ENCODE data around the gene CDC7.

DNA sequence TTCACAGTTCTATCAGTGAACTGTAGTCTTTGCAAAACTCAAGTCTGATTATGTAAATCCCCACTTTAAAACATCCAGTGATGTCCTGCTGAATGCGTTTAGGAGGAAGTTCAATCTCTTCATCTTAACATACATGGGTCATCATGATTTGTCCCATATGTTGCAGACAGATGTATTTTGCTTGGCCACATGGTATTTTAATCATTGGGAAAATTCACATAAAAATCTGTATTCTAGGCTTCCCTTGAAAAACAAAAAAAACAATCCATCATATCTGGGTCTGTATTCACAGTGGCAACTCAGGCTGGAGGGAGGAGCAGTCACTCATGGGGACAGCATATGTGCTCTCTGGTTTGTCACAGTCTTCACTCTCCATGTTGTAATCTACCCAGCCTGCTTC lies 44.8 kb upstream of the CDC7 start:
- TF ChIP-seq, protein P1, sequence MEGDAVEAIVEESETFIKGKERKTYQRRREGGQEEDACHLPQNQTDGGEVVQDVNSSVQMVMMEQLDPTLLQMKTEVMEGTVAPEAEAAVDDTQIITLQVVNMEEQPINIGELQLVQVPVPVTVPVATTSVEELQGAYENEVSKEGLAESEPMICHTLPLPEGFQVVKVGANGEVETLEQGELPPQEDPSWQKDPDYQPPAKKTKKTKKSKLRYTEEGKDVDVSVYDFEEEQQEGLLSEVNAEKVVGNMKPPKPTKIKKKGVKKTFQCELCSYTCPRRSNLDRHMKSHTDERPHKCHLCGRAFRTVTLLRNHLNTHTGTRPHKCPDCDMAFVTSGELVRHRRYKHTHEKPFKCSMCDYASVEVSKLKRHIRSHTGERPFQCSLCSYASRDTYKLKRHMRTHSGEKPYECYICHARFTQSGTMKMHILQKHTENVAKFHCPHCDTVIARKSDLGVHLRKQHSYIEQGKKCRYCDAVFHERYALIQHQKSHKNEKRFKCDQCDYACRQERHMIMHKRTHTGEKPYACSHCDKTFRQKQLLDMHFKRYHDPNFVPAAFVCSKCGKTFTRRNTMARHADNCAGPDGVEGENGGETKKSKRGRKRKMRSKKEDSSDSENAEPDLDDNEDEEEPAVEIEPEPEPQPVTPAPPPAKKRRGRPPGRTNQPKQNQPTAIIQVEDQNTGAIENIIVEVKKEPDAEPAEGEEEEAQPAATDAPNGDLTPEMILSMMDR (IDR thresholded peaks at IDR 0.05; ENCODE audit: poor library complexity, severe bottlenecking), result no peak
- TF ChIP-seq EP300 (conservative IDR thresholded peaks at IDR 0.05; ENCODE audit: poor library complexity, severe bottlenecking), result no peak
- TF ChIP-seq POLR2AphosphoS5 (IDR thresholded peaks at IDR 0.05), result no peak

Measured in neural cell (in vitro differentiated cells).